GM19395 (cell line): ENCODE data around the gene FGFRL1.

Source experiments
- ATAC-seq: cut with Tn5 transposase; IDR thresholded peaks from one replicate; pipeline ENCODE4 v1.9.1; 2021; ENCODE audit warnings: mild to moderate bottlenecking, moderate library complexity; ENCODE audit not compliant: unreplicated experiment

Gene FGFRL1, protein sequence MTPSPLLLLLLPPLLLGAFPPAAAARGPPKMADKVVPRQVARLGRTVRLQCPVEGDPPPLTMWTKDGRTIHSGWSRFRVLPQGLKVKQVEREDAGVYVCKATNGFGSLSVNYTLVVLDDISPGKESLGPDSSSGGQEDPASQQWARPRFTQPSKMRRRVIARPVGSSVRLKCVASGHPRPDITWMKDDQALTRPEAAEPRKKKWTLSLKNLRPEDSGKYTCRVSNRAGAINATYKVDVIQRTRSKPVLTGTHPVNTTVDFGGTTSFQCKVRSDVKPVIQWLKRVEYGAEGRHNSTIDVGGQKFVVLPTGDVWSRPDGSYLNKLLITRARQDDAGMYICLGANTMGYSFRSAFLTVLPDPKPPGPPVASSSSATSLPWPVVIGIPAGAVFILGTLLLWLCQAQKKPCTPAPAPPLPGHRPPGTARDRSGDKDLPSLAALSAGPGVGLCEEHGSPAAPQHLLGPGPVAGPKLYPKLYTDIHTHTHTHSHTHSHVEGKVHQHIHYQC

DNA sequence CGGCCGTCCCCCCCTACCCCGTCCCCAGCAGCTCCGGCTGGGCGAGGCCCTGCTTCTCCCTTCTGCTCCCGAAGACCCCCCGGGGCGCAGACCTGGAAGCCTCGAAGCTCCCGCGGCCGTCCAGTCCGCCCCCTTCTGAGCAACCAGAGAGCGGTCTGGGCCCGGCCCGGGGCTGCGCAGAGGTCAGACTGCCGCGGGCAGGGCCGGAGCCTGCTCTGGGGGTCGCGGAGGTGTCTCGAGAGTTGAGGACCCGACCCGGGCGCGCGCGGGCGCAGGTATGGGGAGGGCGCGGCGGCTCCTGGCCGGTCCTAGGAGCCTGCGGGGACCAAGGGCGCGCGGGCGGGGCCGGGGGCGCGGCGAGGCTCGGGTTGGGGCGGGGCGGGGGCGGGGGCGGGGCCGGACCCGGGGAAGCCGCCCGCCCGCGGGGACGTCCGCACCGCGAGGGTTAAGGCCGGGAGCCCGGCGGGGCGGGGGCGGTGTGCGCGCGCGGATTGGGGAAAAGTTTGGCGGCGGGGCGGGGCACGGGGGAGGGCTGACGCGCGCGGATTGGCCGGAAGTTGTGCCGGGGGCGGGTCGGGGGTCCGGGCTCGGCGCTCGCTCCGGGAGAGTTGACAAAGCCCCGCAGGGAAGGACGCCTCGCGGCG lies at the start of gene FGFRL1:
TSS of gene FGFRL1 (plus strand) at position 605 of the 644 bp plus-strand sequence. CDS start 860 bp downstream, outside the sequence.
- no peak for ATAC-seq

DNA sequence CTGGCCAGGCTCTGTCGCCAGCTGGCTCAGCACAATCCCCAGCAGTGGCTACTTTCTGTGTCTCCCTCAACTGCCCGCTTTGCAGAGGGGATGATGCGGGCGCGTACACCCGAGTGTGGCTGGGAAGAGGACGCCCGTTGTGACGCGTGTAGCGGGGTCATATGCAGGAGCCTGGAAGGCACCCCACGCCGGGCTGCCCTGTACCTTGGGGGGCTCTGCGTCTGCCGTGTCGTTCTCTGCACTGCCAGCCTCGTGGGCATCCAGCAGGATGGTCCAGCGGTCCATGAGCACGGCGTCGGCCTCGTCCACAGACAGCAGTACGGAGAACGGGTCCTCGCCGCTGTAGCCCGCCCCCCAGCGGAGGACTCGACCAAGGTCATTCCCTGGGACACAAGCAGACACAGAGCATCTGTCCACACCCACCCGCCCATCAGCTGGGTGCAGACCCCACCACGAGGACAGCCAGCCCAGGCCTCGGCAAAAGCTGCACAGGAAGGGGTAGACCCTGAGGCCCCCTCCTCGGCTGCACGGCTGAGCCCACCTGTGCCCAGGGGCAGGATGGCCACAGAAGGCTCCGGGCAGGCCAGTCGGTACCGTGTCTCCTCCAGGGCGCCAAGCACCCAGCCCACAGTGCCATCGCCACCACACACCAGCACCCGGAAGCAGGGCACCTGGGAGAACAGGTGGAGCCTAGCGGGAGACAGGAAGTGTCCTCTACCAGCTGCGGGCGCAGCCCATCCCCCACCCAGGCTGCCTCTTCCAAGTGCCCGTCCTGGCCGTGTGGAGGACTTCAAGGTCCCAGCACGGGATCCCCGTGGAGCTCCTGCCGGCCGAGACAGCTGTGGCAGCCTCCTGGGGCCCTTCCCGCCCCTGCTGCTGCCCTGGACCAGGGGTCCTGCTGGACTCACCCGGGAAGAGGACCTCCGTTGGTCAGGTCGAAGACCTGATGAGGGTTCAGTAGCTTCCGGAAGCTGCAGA lies 48.9 kb upstream of the FGFRL1 start:
- ATAC-seq: no peak

DNA sequence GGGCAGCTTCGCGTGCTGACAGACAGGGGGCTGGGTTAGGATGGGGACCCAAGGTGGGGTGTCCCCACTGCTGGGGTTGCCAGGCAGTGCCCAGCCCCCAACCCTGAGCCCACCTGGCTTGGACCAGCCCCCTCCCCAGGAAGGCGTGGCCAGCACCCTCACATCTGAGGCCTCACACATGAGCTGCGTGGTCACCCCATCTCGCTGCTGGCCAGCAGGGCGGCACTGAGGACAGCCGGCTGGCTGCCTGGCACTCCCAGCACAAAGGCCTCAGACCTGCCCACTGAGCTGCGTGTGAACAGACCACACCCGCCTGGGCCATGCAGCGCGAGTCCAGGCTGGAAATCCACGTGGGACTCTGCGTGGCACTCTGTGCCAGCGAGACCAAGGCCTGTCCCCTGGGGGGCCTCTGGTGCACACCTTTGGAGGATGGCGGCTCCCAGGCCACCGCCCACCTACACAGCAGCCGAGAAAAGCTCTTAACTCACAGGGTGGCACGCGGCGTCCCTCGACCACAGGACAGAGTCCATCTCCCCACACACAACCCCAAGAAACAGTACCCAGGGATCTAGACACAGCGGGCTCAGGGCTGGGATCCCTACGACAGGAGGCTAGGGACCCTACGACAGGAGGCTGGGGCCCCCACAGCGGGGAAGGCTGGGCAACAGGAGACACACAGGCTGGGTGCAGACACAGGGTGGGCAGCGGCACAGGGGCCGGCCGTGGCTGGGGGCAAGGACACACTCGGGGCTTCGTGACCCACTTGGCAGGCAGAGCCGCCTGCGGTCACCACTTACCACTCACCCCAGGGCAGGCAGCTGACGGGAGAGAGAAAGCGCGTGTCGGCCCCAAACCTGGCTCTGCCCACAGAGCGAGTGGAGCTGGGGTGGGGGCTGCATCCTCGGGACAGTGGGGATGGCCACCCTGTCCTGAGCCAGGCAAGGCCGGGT lies 47.9 kb upstream of the FGFRL1 start:
- no peak for ATAC-seq

DNA sequence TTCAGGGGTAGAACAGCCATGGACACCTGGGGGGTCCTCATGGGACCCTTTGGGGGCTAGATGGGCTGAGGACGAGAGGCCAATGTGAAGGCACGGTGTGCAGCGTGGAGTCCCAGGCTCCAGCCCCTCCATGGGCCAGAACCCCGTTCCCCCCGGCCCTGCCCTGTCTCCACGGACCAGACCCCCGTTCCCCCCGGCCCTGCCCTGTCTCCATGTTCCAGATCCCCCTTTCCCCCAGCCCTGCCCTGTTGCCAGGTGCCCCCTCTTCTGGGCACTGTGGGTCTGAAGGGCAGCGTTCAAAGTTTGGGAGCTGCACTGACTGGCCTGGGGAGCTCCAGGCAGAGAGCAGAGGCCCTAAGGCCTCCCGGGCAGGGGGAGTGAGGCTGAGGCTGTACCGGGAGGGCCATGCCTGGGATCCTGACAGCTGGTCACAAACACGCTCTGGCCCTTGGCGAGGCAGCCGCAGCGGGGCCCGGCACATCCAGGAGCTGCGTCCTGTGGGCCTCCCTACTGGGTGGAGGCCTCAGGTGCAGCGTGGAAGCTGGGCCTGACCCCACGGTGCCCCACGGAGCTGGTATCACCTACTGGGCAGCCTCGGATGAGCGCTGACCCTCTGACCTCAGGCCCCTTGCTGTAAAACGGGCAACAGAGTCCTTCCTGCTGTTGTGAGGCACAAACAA lies 46.9 kb upstream of the FGFRL1 start:
- ATAC-seq: no peak

DNA sequence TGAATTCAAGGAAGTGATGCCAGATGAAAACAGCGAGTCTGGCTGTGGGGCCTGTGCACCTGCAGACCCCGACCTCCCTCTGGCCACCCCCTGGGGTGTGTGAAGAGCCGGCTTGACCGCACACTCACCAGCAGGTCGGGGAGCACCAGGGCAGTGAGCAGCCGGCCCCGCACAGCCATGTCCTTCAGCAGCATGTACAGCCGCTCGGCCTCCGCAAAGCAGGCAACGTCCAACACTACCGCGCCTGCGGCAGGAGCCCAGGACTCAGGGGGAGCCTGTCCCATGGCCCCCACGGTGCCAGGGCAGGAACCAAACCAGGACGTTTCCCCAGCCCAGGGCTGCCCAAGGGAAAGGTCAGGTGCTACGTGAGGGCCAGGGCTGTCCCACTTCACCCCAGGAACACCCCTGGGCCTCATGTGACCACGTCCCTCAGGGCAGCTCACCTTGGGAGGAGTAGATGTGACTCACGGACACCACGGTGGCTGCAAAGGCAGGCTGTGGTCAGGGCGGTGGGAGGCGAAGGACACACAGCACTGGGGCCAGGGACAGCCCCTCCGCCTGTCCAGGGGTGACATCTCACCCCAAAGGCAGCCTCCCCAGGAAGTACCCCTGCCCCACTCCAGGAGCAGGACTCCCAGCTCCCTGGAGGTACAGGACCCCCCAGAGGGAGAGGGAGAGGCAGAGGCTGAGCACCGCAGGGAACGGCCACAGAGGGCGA lies 46.2 kb upstream of the FGFRL1 start:
- no peak for ATAC-seq

DNA sequence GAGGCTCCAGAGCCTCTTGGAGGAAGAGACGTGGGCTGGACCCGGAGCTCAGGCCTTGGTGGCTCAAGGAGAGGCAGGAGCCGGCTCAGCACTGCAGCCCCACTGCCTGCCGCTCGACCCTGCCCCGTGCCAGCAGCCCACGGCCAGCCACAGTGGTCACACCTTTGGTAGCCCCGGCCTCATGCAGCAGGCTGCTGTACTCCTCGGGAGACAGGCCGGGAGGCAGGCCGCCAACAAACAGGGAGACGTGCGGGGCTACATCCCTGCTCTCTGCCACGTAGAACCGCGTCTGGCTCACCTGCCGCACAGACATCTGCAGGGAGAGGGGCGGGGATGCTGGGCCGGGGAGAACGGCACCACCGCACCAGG lies 45.7 kb upstream of the FGFRL1 start:
- ATAC-seq: no peak

DNA sequence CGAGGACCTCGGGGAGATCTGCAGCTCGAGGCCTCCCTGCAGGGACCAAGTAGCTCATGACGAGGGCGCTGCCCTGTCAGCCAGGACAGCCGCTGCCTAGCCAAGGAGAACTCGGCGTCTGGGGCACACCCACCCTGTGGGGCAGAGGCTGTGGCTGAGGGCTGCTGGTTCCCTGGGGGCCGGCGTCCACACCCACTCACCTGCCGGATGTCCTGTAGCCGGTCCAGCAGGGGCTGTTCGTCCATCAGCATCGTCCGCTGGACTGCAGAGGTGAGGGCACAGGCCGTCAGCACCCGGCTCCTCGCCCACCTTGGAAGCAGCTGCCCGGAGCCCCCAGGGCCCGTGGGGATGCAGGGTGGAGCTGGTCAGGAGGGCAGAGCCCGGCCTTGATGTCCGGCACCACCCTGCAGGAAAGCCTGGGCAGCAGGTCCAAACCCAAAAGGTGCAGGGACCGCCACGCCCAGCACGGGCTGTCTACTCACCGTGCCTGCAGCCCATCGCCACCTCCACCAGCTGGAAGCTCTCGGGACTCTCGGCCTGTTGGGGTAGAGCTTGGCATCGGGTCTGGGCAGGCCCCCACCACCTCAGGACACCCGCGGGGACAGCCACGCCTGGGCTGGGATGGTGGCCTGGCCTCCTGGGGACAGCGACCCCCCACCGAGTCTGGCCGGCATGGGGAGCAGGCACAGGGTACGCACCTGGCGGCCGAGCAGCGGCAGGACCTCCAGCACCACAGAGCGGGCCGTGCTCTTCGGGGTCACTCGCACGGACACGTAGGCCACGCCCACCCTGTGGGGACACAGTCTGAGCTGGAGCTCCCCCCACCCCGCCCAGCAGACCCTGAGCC lies 44.9 kb upstream of the FGFRL1 start:
- ATAC-seq: no peak

DNA sequence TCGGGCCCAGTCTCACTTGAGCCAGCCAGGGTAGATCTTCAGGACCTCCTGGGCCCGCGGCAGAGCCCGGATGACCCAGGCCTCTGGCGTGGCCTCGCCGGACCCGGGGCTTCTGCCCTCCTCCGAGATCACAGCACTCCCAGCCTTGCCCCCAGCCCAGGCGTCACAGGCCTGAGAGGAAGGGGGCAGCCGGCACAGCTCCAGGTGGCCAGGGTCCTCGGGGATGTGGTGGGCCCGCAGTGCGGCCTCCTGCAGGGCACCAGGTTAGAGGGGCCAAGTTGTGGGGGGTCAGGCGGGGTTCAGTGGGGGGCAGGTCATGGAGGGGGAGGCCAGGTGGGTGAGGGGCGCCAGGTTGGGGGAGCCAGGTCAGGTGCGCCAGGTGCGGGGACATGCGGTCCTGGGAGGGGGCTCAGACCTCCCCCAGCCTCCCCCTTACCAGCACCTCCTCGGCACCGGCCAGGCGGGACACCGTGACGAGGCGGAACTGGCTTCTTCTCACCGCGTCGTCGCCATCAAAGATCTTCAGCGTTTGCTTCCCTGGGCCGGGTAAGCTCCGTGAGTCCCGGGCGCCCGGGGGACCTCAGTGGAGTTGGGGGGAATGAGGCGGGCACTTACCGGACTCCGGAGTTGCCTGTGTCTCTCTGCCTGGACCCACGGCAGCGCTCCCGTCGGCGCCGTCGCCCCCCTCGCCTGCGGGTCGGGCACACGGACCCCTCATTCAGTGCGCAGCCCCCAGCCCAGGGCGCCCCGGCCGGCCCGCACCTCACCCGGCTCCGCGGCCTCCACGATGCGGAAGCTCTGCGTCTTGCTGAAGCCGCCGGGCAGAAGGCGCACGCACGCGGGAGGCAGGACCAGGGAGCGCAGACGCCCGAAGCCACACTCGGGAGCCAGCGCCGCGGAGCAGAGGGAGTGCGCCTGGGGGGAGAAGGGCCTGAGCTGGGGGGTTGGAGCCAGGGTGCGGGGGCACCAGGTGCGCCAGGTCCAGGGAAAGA lies 44.0 kb upstream of the FGFRL1 start:
- ATAC-seq: no peak

DNA sequence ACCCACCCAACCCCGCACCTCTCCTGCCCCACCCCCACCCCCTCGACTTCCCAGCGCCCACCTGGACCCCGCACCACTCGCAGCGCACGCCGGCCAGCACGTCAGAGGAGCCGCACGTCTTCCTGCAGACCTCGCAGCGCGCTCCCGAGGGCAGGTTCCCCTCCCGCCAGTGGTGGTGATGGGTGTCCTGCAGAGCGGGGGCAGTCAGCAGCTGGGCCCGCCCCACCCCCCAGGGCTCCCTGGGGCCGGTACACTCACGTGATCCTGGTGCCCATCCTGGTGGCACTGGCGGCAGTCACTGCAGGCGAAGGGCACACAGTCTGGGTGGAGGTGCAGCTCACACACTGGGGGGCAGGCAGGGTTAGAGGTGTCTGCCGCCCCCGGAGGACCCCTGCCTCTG lies 43.2 kb upstream of the FGFRL1 start:
- no peak for ATAC-seq

DNA sequence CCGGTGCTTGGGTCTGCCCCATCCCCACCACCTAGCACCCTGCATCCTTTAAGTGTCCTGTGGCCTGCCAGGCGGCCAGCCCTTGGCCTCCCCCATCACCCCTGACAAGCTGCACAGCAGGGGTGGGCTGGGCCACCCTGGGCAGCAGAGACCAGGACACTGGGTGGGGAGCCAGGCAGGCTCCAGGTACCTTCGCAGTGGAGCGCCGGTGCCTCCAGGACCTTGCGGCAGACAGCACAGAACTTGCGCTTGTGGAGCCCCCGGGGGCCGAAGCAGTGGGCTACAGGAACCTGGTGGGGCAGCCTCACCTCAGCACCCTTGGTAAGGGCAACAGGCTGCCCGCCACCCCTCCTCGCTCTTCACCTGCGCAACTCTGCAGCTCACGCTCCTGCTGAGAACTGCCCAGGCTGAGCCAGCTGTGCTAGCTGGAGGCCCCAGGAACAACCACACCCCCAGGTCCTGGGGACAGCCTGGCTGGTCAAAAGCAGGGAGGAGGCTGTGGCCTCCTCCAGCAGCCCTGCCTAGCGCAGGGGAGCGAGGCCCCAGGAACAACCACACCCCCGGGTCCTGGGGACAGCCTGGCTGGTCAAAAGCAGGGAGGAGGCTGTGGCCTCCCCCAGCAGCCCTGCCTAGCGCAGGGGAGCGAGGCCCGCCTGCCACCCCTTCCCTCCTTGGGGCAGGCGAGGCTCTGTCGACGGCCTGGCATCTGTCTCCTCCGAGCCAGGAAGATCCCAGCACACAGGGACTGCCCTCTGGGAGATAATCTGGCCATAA lies 42.6 kb upstream of the FGFRL1 start:
- no peak for ATAC-seq

DNA sequence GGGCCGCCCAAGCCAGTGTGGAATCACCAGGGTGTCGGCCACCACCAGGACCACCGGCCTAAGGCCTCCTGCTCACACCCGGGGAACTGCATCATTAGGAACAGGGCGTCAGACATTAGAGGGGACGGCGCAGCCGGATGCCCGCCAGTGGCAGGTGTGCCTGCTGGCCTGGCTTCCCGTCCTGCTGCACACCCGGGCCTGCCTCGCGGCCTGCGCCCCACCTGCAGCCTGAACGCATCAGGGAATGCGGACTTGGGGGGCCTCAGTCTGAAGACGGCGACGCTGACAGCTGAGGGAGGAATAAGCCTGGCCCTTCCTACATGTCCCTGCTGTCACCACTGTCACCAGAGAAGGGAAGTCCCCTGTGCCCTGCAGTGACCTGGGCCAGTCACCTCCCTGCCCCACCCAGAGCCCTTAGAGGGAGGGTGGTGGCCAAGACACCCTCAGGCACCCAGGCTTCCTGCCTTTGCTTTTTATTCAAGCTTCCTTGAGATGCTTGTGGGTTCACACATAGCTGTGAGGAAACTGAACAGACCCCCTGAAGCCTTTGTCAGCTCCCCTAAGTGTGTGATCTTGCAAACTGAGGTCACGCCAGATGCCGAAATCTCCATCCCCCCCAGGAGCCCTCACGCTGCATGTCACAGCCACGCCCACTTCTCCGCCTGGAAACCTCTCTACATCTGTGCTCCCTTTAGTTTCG lies 41.2 kb upstream of the FGFRL1 start:
- ATAC-seq: no peak

DNA sequence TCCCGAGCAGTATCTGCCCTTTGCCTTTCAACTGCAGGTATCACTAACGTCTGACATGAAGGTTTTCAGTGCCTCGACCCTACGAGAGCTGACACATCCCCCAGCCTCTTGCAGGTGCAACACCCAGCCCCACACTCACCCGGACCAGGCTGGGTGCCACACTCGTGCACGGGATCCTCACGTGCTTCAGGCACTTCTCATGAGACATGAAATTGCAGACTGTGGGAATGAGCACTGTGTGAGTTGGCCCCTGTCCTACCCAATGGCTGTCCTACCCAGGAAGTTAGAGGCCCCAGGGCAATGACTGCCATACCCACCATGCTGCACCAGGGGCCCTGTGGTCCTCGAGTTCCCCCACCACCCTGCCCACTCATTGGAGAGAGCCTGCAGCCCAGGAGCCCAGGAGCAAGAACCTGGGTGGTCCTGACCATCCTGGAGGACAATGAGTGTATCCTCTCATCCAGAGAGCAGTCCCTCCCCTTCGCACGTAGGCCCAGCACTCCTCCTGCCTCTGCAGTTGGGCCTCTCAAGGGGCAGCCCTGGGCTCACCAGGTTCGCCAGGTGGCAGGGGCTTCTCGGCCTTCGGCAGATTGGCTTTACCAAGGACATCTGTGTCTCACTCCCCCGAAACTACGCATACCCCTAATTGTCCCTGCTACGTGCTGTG lies 40.4 kb upstream of the FGFRL1 start:
- no peak for ATAC-seq

DNA sequence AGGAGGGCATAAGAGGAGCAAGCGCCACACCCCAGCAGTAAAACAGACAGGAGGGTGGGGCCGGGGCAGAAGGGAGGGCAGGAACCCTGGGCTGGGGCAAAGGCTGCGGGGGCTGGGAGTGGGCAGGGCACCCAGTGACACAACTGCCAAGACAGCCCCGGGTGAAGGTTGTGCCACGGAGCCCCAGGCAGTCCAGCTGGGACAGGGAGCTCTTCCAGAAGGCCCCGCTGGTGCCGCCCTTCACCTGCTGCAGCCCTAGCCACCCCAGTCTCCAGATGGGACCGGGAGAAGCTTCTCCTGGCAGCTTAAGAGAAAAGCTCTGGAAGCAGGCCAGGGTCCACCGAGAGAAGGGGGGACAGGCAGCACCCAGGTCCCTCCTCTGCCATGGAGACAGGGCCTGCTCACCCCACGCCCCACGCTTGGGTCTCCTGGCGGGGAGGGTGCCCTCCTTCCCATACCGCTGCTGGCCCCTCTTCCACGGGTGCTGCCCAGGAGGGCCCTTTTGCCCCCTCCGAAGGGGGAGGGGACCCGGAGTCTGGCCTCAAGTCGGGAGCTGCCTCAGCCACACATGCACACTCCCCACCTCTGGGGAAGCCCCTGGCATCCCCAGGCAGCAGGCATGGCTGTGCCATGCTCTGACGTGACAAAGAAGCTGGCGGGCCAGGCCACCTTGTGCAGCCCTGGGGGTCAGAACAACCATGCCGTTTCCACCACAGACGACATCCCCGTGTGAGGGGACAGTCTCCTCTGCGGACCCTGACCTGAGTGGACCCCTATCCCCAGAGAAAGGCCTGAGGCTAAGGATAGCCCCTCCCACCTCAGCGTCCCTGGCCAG lies 39.5 kb upstream of the FGFRL1 start:
- ATAC-seq: no peak
